WTC11 (cell line): ENCODE measurements around the gene CPNE2. TPM values are rescaled to one million over a fixed set of nuclear protein-coding genes. Genes with fewer than 3 reads are reported as not detected.

Experiments used
- ATAC-seq: fragments of 200-7000 bp; cut with Tn5 transposase; 2 replicates; pipeline ENCODE4 v1.10.0; 2021; ENCODE audit warnings: mild to moderate bottlenecking, moderate library complexity
- CTCF ChIA-PET: fragments of 300-600 bp; sonication (Branson Sonifier 250); formaldehyde crosslinking; loops from one replicate; lab custom pipeline; 2021; ENCODE audit warnings: antibody characterized with exemption; lab: Charles Lee
- POLR2A ChIA-PET: fragments of 350-600 bp; sonication (Branson Sonifier 250); formaldehyde crosslinking; loops from one replicate; lab custom pipeline; 2021; ENCODE audit warnings: antibody characterized with exemption; lab: Charles Lee
- DNase-seq: peaks from one replicate; pipeline ENCODE4 v3.0.0; 2021; ENCODE audit warnings: low spot score
- H3K27ac Mint-ChIP-seq: 2 replicates; pipeline ENCODE4 v1.8.0; 2021; ENCODE audit warnings: mixed read lengths
- H3K27me3 Mint-ChIP-seq: 2 replicates; pipeline ENCODE4 v1.8.0; 2021; ENCODE audit warnings: low read depth, mild to moderate bottlenecking, moderate library complexity, mixed read lengths
- H3K36me3 Mint-ChIP-seq: 2 replicates; pipeline ENCODE4 v1.8.0; 2021; ENCODE audit warnings: mixed read lengths
- H3K4me1 Mint-ChIP-seq: 2 replicates; pipeline ENCODE4 v1.8.0; 2022; ENCODE audit warnings: mixed read lengths
- H3K4me3 Mint-ChIP-seq: 2 replicates; pipeline ENCODE4 v1.8.0; 2021; ENCODE audit warnings: mild to moderate bottlenecking, moderate library complexity, mixed read lengths
- H3K9me3 Mint-ChIP-seq: 2 replicates; pipeline ENCODE4 v1.8.0; 2021; ENCODE audit warnings: mixed read lengths
- FOXJ3 ChIP-seq: sonication (generic); formaldehyde crosslinking; IDR thresholded peaks from 2 replicates; pipeline ENCODE4 v1.9.0; 2021; ENCODE audit warnings: missing genetic modification reagents, mild to moderate bottlenecking, borderline replicate concordance
- HMGA2 ChIP-seq: fragments of 250-450 bp; sonication (Bioruptor Pico); IDR thresholded peaks from 2 replicates; pipeline ENCODE4 v1.4.0; 2021; ENCODE audit warnings: mild to moderate bottlenecking, moderate library complexity
- IRF2 ChIP-seq: sonication (generic); formaldehyde crosslinking; IDR thresholded peaks from 2 replicates; pipeline ENCODE4 v1.8.0; 2022; ENCODE audit warnings: low read depth, missing genetic modification reagents, borderline replicate concordance
- total RNA-seq: library from RNA; stranded (reverse); gene quantifications from 3 replicates; pipeline ENCODE4 v1.2.3, GENCODE V29; 2021
- TF ChIP-seq, protein P1 (sequence below): sonication (generic); formaldehyde crosslinking; IDR thresholded peaks from 2 replicates; pipeline ENCODE4 v1.8.0; 2022; ENCODE audit warnings: mild to moderate bottlenecking, missing genetic modification reagents
- TF ChIP-seq, protein P2 (sequence below): sonication (generic); formaldehyde crosslinking; IDR thresholded peaks from 2 replicates; pipeline ENCODE4 v1.8.0; 2022; ENCODE audit warnings: mild to moderate bottlenecking, missing genetic modification reagents
- TF ChIP-seq, protein P3 (sequence below): sonication (generic); formaldehyde crosslinking; IDR thresholded peaks from 2 replicates; pipeline ENCODE4 v1.8.0; 2022; ENCODE audit warnings: missing genetic modification reagents
- TF ChIP-seq, protein P4 (sequence below): fragments of 250-450 bp; sonication (Bioruptor Pico); IDR thresholded peaks from 2 replicates; pipeline ENCODE4 v1.8.0; 2021; ENCODE audit warnings: mild to moderate bottlenecking
- TF ChIP-seq, protein P5 (sequence below): sonication (generic); formaldehyde crosslinking; IDR thresholded peaks from 2 replicates; pipeline ENCODE4 v1.8.0; 2022; ENCODE audit warnings: mild to moderate bottlenecking, missing genetic modification reagents
- TF ChIP-seq, protein P6 (sequence below): sonication (generic); formaldehyde crosslinking; IDR thresholded peaks from 2 replicates; pipeline ENCODE4 v1.8.1; 2023; ENCODE audit warnings: mild to moderate bottlenecking, missing genetic modification reagents
- TF ChIP-seq, protein P7 (sequence below): sonication (generic); formaldehyde crosslinking; IDR thresholded peaks from 2 replicates; pipeline ENCODE4 v1.8.1; 2023; ENCODE audit warnings: mild to moderate bottlenecking, moderate library complexity, missing genetic modification reagents
- TF ChIP-seq, protein P8 (sequence below): sonication (generic); formaldehyde crosslinking; IDR thresholded peaks from 2 replicates; pipeline ENCODE4 v1.8.0; 2023; ENCODE audit warnings: mild to moderate bottlenecking, missing genetic modification reagents
- TF ChIP-seq, protein P9 (sequence below): sonication (generic); formaldehyde crosslinking; IDR thresholded peaks from 2 replicates; pipeline ENCODE4 v1.8.0; 2023; ENCODE audit warnings: missing genetic modification reagents, mild to moderate bottlenecking, borderline replicate concordance

Gene CPNE2
- total RNA-seq, 1 experiment from 2014 or later: 14.0 TPM

DNA sequence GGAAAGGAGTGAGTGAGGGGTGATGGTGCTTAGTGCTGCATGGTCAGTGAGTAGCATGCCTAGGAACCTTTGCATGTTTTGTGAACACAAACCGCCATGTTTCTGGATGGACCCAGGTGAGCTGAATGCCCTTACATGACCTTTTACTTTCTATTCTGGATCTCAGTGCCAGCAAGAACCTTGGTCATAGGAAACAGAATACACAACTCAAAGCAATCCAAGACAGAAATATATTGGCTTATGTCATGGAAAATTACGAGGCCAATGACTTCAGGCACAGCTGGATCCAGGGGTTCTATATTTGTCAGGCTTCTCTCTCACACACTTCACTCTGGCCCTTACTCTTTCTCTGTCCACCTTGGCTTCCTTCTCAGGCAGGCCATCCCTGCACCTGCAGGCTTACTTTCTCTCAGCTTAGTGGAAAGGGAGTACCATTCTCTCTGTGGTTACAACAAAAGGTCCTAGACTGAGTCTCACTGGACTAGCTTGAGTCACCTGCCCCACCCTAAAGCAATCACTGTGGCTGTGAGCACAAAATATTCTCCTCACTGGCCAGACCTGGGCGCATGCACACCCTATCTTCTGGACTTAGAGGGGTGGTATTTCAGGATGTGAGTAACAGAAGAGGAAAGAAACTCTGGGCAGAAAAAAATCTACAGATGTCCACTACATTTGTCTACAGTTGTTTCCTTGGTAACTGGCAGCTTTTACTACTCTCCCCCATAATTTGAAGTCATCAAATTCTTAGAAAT is 20.4 kb upstream of the CPNE2 start (continued):
- TF ChIP-seq, protein P1, sequence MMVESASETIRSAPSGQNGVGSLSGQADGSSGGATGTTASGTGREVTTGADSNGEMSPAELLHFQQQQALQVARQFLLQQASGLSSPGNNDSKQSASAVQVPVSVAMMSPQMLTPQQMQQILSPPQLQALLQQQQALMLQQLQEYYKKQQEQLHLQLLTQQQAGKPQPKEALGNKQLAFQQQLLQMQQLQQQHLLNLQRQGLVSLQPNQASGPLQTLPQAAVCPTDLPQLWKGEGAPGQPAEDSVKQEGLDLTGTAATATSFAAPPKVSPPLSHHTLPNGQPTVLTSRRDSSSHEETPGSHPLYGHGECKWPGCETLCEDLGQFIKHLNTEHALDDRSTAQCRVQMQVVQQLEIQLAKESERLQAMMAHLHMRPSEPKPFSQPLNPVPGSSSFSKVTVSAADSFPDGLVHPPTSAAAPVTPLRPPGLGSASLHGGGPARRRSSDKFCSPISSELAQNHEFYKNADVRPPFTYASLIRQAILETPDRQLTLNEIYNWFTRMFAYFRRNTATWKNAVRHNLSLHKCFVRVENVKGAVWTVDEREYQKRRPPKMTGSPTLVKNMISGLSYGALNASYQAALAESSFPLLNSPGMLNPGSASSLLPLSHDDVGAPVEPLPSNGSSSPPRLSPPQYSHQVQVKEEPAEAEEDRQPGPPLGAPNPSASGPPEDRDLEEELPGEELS (CRISPR knock-in tag): no peak
- TF ChIP-seq HMGA2 (CRISPR knock-in tag): no peak
- TF ChIP-seq, protein P2, sequence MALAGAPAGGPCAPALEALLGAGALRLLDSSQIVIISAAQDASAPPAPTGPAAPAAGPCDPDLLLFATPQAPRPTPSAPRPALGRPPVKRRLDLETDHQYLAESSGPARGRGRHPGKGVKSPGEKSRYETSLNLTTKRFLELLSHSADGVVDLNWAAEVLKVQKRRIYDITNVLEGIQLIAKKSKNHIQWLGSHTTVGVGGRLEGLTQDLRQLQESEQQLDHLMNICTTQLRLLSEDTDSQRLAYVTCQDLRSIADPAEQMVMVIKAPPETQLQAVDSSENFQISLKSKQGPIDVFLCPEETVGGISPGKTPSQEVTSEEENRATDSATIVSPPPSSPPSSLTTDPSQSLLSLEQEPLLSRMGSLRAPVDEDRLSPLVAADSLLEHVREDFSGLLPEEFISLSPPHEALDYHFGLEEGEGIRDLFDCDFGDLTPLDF (CRISPR knock-in tag): no peak

DNA sequence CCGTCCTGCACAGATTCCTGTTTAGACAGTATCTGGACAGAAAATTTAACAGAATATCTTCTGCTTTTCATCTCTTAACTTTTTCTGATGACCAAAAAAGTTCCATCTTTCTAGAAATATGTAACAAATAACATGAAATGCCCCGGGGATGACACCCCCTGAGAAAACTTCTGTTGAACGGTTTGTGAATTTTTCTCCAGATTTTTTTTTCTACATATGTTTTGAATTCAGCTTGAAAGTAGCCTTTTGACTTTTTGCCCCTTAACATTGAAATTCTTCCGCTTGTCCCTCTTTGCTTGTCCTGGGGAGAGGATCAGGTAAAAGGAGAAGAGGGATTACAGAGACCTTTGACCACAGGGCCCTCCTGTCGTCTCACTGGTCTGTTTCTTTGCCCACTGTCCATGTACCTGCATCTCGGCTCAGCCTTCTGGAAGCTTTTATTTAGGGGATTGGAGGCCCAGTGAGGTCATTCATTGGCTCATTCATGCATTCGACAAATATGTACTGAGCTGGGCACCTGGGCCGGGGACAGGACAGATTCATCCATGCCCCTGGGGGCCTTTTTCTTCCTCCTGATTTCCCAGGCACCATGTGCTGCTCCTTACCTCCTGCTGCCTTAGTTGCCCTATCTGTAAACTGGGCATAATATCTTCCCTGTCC is 19.6 kb upstream of the CPNE2 start:
- no peak overlapping the region for H3K4me3 Mint-ChIP-seq
- H3K4me1 Mint-ChIP-seq: peaks cover 18% of the 10 kb centered on the region
- ChIA-PET POLR2A (no interaction called here), CTCF (no interaction called here)
- no peak for ATAC-seq
- H3K27ac Mint-ChIP-seq: no peak overlapping the region
- H3K36me3 Mint-ChIP-seq: no peaks in the 10 kb centered on the region
- H3K9me3 Mint-ChIP-seq: 0 out of 2 replicates have a peak, but pooled peaks cover 4% of the 10 kb centered on the region
- peaks cover 11% of the 10 kb centered on the region for H3K27me3 Mint-ChIP-seq
- no peak for DNase-seq
- TF ChIP-seq, protein P3, sequence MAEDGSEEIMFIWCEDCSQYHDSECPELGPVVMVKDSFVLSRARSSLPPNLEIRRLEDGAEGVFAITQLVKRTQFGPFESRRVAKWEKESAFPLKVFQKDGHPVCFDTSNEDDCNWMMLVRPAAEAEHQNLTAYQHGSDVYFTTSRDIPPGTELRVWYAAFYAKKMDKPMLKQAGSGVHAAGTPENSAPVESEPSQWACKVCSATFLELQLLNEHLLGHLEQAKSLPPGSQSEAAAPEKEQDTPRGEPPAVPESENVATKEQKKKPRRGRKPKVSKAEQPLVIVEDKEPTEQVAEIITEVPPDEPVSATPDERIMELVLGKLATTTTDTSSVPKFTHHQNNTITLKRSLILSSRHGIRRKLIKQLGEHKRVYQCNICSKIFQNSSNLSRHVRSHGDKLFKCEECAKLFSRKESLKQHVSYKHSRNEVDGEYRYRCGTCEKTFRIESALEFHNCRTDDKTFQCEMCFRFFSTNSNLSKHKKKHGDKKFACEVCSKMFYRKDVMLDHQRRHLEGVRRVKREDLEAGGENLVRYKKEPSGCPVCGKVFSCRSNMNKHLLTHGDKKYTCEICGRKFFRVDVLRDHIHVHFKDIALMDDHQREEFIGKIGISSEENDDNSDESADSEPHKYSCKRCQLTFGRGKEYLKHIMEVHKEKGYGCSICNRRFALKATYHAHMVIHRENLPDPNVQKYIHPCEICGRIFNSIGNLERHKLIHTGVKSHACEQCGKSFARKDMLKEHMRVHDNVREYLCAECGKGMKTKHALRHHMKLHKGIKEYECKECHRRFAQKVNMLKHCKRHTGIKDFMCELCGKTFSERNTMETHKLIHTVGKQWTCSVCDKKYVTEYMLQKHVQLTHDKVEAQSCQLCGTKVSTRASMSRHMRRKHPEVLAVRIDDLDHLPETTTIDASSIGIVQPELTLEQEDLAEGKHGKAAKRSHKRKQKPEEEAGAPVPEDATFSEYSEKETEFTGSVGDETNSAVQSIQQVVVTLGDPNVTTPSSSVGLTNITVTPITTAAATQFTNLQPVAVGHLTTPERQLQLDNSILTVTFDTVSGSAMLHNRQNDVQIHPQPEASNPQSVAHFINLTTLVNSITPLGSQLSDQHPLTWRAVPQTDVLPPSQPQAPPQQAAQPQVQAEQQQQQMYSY: no peak
- TF ChIP-seq, protein P4, sequence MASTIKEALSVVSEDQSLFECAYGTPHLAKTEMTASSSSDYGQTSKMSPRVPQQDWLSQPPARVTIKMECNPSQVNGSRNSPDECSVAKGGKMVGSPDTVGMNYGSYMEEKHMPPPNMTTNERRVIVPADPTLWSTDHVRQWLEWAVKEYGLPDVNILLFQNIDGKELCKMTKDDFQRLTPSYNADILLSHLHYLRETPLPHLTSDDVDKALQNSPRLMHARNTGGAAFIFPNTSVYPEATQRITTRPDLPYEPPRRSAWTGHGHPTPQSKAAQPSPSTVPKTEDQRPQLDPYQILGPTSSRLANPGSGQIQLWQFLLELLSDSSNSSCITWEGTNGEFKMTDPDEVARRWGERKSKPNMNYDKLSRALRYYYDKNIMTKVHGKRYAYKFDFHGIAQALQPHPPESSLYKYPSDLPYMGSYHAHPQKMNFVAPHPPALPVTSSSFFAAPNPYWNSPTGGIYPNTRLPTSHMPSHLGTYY (CRISPR knock-in tag): no peak
- TF ChIP-seq, protein P5, sequence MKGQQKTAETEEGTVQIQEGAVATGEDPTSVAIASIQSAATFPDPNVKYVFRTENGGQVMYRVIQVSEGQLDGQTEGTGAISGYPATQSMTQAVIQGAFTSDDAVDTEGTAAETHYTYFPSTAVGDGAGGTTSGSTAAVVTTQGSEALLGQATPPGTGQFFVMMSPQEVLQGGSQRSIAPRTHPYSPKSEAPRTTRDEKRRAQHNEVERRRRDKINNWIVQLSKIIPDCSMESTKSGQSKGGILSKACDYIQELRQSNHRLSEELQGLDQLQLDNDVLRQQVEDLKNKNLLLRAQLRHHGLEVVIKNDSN: no peak
- TF ChIP-seq, protein P6, sequence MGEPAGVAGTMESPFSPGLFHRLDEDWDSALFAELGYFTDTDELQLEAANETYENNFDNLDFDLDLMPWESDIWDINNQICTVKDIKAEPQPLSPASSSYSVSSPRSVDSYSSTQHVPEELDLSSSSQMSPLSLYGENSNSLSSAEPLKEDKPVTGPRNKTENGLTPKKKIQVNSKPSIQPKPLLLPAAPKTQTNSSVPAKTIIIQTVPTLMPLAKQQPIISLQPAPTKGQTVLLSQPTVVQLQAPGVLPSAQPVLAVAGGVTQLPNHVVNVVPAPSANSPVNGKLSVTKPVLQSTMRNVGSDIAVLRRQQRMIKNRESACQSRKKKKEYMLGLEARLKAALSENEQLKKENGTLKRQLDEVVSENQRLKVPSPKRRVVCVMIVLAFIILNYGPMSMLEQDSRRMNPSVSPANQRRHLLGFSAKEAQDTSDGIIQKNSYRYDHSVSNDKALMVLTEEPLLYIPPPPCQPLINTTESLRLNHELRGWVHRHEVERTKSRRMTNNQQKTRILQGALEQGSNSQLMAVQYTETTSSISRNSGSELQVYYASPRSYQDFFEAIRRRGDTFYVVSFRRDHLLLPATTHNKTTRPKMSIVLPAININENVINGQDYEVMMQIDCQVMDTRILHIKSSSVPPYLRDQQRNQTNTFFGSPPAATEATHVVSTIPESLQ (CRISPR knock-in tag): no peak
- TF ChIP-seq FOXJ3 (CRISPR knock-in tag) (no peak), IRF2 (CRISPR knock-in tag) (no peak)
- TF ChIP-seq, protein P7, sequence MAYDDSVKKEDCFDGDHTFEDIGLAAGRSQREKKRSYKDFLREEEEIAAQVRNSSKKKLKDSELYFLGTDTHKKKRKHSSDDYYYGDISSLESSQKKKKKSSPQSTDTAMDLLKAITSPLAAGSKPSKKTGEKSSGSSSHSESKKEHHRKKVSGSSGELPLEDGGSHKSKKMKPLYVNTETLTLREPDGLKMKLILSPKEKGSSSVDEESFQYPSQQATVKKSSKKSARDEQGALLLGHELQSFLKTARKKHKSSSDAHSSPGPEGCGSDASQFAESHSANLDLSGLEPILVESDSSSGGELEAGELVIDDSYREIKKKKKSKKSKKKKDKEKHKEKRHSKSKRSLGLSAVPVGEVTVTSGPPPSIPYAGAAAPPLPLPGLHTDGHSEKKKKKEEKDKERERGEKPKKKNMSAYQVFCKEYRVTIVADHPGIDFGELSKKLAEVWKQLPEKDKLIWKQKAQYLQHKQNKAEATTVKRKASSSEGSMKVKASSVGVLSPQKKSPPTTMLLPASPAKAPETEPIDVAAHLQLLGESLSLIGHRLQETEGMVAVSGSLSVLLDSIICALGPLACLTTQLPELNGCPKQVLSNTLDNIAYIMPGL (CRISPR knock-in tag): no peak
- TF ChIP-seq, protein P8, sequence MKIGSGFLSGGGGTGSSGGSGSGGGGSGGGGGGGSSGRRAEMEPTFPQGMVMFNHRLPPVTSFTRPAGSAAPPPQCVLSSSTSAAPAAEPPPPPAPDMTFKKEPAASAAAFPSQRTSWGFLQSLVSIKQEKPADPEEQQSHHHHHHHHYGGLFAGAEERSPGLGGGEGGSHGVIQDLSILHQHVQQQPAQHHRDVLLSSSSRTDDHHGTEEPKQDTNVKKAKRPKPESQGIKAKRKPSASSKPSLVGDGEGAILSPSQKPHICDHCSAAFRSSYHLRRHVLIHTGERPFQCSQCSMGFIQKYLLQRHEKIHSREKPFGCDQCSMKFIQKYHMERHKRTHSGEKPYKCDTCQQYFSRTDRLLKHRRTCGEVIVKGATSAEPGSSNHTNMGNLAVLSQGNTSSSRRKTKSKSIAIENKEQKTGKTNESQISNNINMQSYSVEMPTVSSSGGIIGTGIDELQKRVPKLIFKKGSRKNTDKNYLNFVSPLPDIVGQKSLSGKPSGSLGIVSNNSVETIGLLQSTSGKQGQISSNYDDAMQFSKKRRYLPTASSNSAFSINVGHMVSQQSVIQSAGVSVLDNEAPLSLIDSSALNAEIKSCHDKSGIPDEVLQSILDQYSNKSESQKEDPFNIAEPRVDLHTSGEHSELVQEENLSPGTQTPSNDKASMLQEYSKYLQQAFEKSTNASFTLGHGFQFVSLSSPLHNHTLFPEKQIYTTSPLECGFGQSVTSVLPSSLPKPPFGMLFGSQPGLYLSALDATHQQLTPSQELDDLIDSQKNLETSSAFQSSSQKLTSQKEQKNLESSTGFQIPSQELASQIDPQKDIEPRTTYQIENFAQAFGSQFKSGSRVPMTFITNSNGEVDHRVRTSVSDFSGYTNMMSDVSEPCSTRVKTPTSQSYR (CRISPR knock-in tag): no peak
- TF ChIP-seq, protein P9, sequence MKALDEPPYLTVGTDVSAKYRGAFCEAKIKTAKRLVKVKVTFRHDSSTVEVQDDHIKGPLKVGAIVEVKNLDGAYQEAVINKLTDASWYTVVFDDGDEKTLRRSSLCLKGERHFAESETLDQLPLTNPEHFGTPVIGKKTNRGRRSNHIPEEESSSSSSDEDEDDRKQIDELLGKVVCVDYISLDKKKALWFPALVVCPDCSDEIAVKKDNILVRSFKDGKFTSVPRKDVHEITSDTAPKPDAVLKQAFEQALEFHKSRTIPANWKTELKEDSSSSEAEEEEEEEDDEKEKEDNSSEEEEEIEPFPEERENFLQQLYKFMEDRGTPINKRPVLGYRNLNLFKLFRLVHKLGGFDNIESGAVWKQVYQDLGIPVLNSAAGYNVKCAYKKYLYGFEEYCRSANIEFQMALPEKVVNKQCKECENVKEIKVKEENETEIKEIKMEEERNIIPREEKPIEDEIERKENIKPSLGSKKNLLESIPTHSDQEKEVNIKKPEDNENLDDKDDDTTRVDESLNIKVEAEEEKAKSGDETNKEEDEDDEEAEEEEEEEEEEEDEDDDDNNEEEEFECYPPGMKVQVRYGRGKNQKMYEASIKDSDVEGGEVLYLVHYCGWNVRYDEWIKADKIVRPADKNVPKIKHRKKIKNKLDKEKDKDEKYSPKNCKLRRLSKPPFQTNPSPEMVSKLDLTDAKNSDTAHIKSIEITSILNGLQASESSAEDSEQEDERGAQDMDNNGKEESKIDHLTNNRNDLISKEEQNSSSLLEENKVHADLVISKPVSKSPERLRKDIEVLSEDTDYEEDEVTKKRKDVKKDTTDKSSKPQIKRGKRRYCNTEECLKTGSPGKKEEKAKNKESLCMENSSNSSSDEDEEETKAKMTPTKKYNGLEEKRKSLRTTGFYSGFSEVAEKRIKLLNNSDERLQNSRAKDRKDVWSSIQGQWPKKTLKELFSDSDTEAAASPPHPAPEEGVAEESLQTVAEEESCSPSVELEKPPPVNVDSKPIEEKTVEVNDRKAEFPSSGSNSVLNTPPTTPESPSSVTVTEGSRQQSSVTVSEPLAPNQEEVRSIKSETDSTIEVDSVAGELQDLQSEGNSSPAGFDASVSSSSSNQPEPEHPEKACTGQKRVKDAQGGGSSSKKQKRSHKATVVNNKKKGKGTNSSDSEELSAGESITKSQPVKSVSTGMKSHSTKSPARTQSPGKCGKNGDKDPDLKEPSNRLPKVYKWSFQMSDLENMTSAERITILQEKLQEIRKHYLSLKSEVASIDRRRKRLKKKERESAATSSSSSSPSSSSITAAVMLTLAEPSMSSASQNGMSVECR: no peak
